Dermis microvascular lymphatic vessel endothelial cell (primary cell): ENCODE measurements around the gene CEP95. TPM values are rescaled to one million over a fixed set of nuclear protein-coding genes. Genes with fewer than 3 reads are reported as not detected.
"Not testable (repeated sequence)": the region's sequence is repeated elsewhere in the genome, so short reads cannot be mapped to it uniquely, and the experiment has no call there.

ENCODE experiments used
- DNase-seq, 2 donors: peaks; one replicate each; pipeline versions ENCODE4 v3.0.0 to v3.0.0-alpha.2; 2010; ENCODE audit warnings: low read depth in 2 of 2
- total RNA-seq: library from RNA; depleted of rRNA; stranded (reverse); fragments of >200 nt; gene quantifications from 2 replicates; pipeline ENCODE4 v1.2.1, GENCODE V29; 2014

Gene CEP95, protein sequence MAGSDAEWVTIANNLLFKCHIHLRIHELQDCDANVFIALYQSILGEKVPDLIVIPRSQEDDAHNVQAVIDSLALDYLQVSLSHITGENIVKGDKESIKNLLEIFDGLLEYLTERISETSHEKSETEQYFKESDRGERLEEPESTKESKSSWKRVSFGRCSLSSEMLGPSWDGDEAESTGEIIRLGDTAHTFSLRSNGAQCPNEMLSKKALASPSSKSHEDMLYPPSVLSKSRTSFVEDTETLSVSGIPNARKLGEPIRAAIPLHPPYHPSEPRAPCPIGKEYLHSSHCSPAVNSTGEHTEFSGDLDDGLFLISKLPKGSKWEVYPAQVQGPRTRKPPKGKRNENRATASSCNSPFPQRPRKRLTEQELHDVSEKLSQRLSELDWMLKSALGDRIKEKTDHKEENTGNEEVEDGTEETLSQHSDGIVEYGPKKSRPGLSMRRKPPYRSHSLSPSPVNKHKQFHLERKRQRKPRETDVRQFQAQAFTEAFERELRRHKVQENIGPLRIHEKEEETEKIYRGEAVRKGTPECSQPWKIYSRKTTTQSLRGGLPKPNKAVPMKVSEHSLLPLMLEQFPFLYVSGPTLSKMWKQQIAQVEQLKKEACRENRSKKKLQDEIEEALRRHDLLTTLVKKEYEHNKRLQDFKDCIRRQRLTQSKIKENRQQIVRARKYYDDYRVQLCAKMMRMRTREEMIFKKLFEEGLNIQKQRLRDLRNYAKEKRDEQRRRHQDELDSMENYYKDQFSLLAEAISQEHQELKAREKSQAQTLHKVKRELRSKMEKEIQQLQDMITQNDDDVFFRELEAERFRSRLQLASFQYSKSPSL
- 12.2 and 17.3 TPM in 2 replicates for total RNA-seq

DNA sequence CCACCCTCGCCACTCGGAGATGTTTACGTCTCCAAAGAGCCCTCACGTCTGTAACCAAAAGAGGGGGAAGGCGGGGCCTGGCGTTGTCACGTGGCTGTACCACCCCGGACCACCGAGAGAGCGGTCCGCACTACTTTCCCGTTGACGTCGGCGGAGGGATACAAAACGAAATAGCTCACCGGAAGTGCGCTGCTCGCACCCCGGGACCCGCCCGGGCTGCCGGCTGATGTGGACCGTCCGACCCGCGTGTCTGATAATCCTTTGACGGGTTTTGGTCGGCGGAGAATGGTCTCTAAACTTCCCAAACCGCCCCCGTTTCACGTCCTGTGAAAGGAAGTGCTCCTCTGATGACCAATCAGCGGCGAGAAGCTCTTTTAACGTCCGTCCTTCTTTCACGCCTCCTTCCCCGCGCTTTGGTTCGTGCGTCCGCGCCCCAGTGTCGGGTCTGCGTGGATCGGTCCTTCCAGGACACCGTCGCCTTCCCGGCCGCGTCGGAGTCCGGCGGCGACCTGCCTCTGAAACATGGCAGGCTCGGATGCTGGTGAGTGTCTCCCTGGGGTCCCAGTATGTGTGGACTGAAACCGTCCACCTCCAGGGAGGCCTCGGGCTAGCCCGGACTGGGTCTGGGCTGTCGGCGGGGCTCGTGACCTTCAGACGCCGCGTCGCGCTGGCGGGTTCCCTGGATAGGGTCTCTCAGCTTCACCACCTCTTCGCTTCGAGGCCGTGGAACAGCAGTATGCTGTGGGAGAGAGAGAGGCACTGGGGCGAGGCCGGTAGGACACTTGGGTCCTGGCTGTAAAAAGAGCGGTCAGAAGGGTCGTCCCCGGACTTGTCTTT, at the start of gene CEP95:
Gene CEP95, plus strand, starts transcription at position 402 of the 837 bp plus-strand sequence. Its CDS starts 121 bp downstream, at position 523.
- DNase-seq = peak; percentile 97 to 98

DNA sequence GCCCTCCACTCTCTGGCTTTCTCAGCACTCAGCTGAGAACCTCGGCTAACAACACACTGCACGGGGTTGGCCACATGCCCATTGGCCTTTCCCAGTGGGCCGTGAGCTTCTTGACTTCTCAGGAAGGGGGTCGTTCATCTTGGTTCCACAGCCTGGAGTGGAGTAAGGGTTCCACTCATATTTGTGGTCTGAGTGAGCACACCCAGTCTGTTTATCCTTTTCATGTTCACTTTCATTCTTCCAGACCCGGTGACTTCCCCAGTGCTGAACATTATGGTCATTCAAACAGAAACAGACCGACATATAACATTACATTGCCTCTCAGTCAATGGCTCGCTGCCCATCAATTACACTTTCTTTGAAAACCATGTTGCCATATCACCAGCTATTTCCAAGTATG, 49.6 kb upstream of the CEP95 start:
- no peak for DNase-seq

DNA sequence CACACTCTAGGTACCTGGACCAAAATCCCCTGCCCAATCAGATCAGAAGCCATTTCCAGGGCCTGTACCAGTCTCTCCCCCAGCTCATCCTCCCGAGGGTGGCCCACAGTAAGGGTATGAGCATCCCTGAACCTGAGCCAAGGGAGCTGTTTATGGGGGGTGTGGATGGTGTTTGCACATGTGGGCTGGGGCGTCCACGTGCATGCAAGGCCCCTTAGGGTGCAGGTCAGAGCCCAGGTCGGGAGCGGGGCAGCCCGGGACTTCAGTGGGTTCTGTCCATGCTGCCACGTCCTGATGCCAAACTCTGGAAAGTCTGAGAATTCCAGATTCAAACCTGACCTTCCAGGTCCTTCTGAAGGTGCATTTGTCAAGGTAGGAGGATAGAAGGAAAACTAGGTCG, 48.0 kb upstream of the CEP95 start:
- no peak for DNase-seq

GRCh38 chr17:64459284-64459747, 47.5 kb upstream of the CEP95 start:
- peak in 1 of 2 donors; percentile 61 for DNase-seq

- not testable (repeated sequence) for DNase-seq
Observed at GRCh38 chr17:64459818-64460217, 47.0 kb upstream of the CEP95 start.

- DNase-seq = peak in 1 of 2 donors; percentile 73
Observed at GRCh38 chr17:64460955-64461354, 45.8 kb upstream of the CEP95 start.

- DNase-seq = peak in 1 of 2 donors; percentile 73
Observed at GRCh38 chr17:64461788-64462187, 45.0 kb upstream of the CEP95 start.

GRCh38 chr17:64466019-64466735, 40.6 kb upstream of the CEP95 start:
- no peak for DNase-seq

- DNase-seq = not testable (repeated sequence)
Observed at GRCh38 chr17:64466834-64467233, 39.9 kb upstream of the CEP95 start.

- no peak for DNase-seq
Observed at GRCh38 chr17:64470625-64471024, 36.2 kb upstream of the CEP95 start.

GRCh38 chr17:64471440-64471839, 35.3 kb upstream of the CEP95 start:
- no peak for DNase-seq

DNA sequence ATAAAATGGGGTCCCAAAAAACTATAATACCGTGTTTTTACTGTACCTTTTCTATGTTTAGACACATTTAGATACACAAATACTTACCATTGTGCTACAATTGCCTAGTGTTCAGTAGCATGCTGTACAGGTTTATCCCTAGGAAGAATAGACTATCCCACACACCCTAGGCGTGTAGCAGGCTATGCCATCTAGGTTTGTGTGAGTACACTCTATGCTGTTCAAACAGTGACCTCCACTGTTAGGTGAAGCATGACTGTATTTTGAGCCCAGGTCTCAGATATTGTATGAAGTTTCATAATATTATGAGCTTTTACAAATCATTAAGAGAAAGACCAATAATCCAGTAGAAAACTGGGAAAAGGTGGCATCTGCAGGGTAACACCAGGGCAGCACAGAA, 34.2 kb upstream of the CEP95 start:
- no peak for DNase-seq

- no peak for DNase-seq
Observed at GRCh38 chr17:64477849-64478248, 28.9 kb upstream of the CEP95 start.

DNA sequence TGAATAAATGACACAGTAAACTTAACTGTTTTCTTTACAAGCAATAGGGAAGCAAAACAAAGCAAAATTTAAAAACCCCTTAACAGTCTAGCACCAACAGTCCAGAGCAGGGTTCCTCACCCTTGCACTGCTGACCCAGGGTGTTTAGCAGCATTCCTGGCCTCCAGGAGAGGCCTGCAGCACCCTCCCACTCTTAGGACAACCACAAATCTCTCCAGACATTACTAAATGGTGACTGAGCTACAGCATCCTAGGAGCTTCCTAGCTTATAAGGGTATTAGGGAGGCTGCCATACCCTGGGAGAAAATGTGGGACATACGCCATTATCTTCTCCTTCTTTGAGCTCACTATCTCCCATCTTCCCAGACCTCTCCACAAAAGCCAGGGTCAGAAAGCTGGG, 25.8 kb upstream of the CEP95 start:
- DNase-seq = no peak

DNA sequence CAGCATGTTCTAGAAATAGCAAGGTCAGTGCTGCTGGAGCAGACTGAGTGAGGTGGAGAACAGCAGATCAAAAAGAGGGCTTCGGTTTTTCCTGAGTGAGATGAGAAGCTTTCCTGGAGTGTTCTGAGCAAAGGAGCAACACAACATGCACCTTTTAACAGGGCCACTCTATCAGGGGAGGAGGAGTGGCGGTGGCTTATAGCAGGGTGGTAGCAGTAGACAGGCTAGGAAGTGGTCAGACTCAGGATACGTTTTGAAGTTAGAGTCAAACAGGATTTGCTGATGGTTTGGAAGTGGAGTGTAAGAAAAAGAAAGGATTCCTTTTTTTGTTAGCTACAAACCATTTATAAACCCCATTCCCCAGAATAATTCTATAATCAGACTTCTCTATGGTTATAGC, 22.4 kb upstream of the CEP95 start:
- DNase-seq = no peak

- no peak for DNase-seq
Observed at GRCh38 chr17:64488301-64488700, 18.5 kb upstream of the CEP95 start.

- DNase-seq = peak; percentile 50 to 72
Observed at GRCh38 chr17:64491034-64491860, 15.5 kb upstream of the CEP95 start.

DNA sequence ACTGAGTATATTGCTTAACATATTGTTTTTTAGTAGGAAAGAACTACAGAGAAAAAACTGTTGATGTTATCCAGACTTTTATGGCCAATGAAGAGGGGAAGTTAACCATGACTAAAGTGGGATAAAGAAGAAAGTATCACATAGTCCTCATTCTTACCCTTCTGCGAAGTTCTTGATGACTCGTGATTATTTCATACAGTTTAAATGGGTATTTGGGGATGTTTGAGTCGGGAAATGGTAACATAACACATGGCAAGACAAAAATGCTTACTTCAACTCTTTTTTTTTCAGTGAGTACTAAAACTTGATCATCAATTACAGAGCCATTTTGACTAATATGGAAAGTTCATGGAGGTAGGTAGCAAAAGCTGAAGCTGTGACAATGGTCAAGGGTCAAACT, 14.8 kb upstream of the CEP95 start:
- no peak for DNase-seq

GRCh38 chr17:64492481-64493109, 14.2 kb upstream of the CEP95 start:
- DNase-seq = peak in 1 of 2 donors; percentile 44
